KMS-11 (cell line): ENCODE measurements around the gene LCA5L.
"Not testable (repeated sequence)": the region's sequence is repeated elsewhere in the genome, so short reads cannot be mapped to it uniquely, and the experiment has no call there.

Experiments
- H2AFZ ChIP-seq: fragments of 200-600 bp; sonication (generic); 2 replicates; pipeline ENCODE4 v1.6.1; 2016; ENCODE audit warnings: antibody characterized with exemption, mixed run types, low read depth
- H3K27ac ChIP-seq: fragments of 200-600 bp; sonication (generic); 2 replicates; pipeline ENCODE4 v1.6.1; 2016; ENCODE audit warnings: mild to moderate bottlenecking, mixed run types
- H3K27me3 ChIP-seq: fragments of 200-600 bp; sonication (generic); 2 replicates; pipeline ENCODE4 v1.6.1; 2017; ENCODE audit warnings: mild to moderate bottlenecking, low read depth, mixed run types, moderate library complexity; ENCODE audit not compliant: insufficient read depth
- H3K36me3 ChIP-seq: fragments of 200-600 bp; sonication (generic); 2 replicates; pipeline ENCODE4 v1.6.1; 2017; ENCODE audit warnings: mild to moderate bottlenecking, mixed run types; ENCODE audit not compliant: insufficient read depth
- H3K4me1 ChIP-seq: fragments of 200-600 bp; sonication (generic); 2 replicates; pipeline ENCODE4 v1.6.1; 2016; ENCODE audit warnings: mild to moderate bottlenecking, low read depth, mixed run types; ENCODE audit not compliant: poor library complexity, severe bottlenecking
- H3K4me2 ChIP-seq: fragments of 200-600 bp; sonication (generic); 2 replicates; pipeline ENCODE4 v1.7.0; 2016; ENCODE audit warnings: mild to moderate bottlenecking, mixed run types
- H3K4me3 ChIP-seq: fragments of 200-600 bp; sonication (generic); IDR thresholded peaks from 2 replicates; pipeline ENCODE4 v1.6.1; 2017; ENCODE audit warnings: low read depth, low read length, mixed read lengths; ENCODE audit not compliant: insufficient read depth
- H3K79me2 ChIP-seq: fragments of 200-600 bp; sonication (generic); 2 replicates; pipeline ENCODE4 v1.6.1; 2016; ENCODE audit warnings: low read depth, mixed run types; ENCODE audit not compliant: insufficient read depth
- H3K9ac ChIP-seq: fragments of 200-600 bp; sonication (generic); 2 replicates; pipeline ENCODE4 v1.6.1; 2016; ENCODE audit warnings: mild to moderate bottlenecking, mixed run types
- H4K20me1 ChIP-seq: fragments of 200-600 bp; sonication (generic); 2 replicates; pipeline ENCODE4 v1.6.1; 2016; ENCODE audit warnings: mild to moderate bottlenecking, mixed run types; ENCODE audit not compliant: insufficient read depth
- TF ChIP-seq, protein P1 (sequence below): fragments of 200-600 bp; sonication (generic); conservative IDR thresholded peaks from 2 replicates; pipeline ENCODE4 v1.6.1; 2017; ENCODE audit warnings: low read depth, mild to moderate bottlenecking, antibody characterized with exemption, low read length, moderate library complexity, mixed read lengths

Gene LCA5L

DNA sequence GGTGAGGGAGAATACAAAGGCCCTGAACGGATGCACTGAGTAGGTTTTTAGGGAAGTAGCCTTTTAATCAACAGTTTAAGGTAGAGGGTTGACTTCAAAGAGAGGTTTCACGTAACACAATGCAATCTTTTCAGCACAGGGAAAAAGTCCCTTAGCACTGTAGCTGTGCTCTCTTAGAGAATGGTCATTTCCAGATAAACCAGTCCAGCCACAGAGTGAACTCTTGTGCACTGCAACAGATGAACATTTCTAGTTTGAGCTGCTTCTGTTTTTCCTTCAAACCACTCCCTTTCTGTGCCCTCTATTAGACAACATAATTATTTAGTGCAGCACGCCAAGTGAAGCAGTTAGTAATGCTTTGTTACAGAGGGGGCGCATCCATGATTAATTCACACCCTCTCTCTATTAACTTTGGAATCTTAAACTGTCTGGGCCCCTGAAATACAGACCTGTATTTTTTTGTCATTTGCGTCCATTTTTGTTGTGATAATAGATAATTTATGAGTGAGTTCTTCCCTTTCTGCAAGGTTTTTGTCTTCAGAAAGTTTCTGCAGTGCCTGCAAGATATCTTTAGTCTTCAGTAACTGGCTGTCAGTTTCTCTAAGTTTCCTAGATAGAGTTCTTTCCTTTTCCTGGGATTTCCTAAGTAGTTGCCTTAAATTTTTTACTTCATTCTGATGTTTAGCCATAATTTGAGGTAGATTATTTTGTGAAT is 22.9 kb downstream of the LCA5L start:
- Histone ChIP-seq H3K27me3 (no peaks in the 10 kb centered on the region), H3K79me2 (no peaks in the 10 kb centered on the region), H3K36me3 (no peaks in the 10 kb centered on the region), H3K4me2 (no peak overlapping the region), H3K9ac (no peak overlapping the region), H2AFZ (no peak overlapping the region), H4K20me1 (no peaks in the 10 kb centered on the region), H3K27ac (no peak overlapping the region), H3K4me1 (no peaks in the 10 kb centered on the region), H3K4me3 (no peak overlapping the region)
- TF ChIP-seq, protein P1, sequence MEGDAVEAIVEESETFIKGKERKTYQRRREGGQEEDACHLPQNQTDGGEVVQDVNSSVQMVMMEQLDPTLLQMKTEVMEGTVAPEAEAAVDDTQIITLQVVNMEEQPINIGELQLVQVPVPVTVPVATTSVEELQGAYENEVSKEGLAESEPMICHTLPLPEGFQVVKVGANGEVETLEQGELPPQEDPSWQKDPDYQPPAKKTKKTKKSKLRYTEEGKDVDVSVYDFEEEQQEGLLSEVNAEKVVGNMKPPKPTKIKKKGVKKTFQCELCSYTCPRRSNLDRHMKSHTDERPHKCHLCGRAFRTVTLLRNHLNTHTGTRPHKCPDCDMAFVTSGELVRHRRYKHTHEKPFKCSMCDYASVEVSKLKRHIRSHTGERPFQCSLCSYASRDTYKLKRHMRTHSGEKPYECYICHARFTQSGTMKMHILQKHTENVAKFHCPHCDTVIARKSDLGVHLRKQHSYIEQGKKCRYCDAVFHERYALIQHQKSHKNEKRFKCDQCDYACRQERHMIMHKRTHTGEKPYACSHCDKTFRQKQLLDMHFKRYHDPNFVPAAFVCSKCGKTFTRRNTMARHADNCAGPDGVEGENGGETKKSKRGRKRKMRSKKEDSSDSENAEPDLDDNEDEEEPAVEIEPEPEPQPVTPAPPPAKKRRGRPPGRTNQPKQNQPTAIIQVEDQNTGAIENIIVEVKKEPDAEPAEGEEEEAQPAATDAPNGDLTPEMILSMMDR = no peak

DNA sequence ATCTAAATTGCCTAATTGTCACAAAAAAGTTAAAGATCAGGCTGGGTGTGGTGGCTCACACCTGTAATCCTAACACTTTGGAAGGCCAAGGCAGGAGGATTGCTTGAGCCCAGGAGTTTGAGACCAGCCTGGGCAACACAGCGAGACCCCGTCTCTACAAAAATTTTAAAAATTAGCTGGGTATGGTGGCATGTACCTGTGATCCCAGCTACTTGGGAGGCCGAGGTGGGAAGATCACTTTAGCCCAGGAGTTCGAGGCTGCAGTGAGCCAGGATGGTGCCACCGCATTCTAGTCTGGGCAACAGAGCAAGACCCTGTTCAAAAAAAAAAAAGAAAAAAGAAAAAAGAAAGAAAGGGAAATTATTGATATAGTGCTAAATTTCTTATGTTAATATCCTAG is 26.4 kb downstream of the LCA5L start:
- not testable (repeated sequence) for H3K79me2 ChIP-seq, H3K27ac ChIP-seq, H3K4me1 ChIP-seq, H3K4me2 ChIP-seq, H4K20me1 ChIP-seq, H3K36me3 ChIP-seq, H3K4me3 ChIP-seq, H2AFZ ChIP-seq, H3K9ac ChIP-seq, H3K27me3 ChIP-seq

DNA sequence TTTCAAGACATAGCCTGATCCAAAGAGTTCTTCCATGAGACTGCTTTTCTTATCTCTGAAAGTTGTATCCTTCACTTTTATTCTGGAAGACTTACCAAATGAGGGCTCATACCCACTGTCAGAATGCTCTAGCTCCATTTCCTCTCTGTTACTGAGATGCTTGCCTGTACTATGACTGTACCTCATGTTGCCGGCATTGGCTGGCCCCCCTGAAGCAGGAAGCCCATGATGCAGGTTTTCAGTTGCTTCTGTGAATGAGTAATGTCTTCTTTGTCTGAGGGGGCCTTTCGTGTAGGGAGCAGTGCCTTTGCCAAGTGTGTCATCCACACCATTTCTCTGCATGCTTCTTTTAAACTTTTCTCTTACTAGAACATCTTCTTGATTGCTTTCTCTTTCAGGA is 39.5 kb downstream of the LCA5L start:
- no peak overlapping the region for H3K4me2 ChIP-seq
- TF ChIP-seq, protein P1 = no peak
- H3K4me3 ChIP-seq = no peak overlapping the region
- no peaks in the 10 kb centered on the region for H3K36me3 ChIP-seq
- H2AFZ ChIP-seq = no peak overlapping the region
- H3K9ac ChIP-seq = no peak overlapping the region
- H3K27me3 ChIP-seq = no peaks in the 10 kb centered on the region
- no peaks in the 10 kb centered on the region for H3K4me1 ChIP-seq
- H4K20me1 ChIP-seq = no peaks in the 10 kb centered on the region
- H3K79me2 ChIP-seq = no peaks in the 10 kb centered on the region
- H3K27ac ChIP-seq = no peak overlapping the region

DNA sequence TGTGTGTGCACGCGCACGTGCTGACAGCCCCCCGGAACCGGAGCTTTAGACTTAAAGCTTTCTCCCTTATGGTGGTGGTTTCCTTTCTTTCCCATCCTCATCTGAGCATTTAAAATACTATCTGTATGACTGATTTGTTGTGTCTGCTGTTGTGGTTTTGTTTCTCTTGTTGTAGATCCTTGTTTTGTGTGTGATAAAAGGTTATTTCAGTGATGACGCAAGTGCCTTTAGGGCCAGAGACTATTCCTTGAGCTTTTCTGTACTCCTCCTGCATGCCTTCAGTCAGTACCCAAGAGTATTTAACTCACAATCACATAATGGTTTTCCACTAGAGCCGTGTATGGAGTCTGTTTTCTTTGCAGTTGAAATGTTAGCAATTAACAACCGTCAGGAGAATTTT is 45.4 kb downstream of the LCA5L start:
- Histone ChIP-seq H3K4me2 (no peak overlapping the region), H3K4me1 (no peaks in the 10 kb centered on the region), H4K20me1 (no peaks in the 10 kb centered on the region), H3K9ac (no peak overlapping the region), H3K27ac (no peak overlapping the region), H3K27me3 (no peaks in the 10 kb centered on the region), H3K79me2 (no peaks in the 10 kb centered on the region), H3K36me3 (peaks cover under 1% of the 10 kb centered on the region; the same call in 1 of the 2 replicates), H2AFZ (no peak overlapping the region), H3K4me3 (no peak overlapping the region)
- TF ChIP-seq, protein P1 = no peak

GRCh38 chr21:39397646-39398385 is 47.8 kb downstream of the LCA5L start:
- peaks cover 6% of the 10 kb centered on the region; the same call in 1 of the 2 replicates for H3K36me3 ChIP-seq
- H3K4me2 ChIP-seq = no peak overlapping the region
- H3K27ac ChIP-seq = no peak overlapping the region
- H4K20me1 ChIP-seq = no peaks in the 10 kb centered on the region
- no peaks in the 10 kb centered on the region for H3K79me2 ChIP-seq
- no peaks in the 10 kb centered on the region for H3K27me3 ChIP-seq
- TF ChIP-seq, protein P1 = no peak
- no peaks in the 10 kb centered on the region for H3K4me1 ChIP-seq
- no peak overlapping the region for H3K4me3 ChIP-seq
- H3K9ac ChIP-seq = no peak overlapping the region
- no peak overlapping the region for H2AFZ ChIP-seq
